AG08395 (cell line): Measurements from ENCODE around the gene RXRG.
A peak's percentile ranks its signal among the peaks of the same experiment; 100 is the strongest.

Source experiments
- DNase-seq: peaks from one replicate; pipeline ENCODE4 v3.0.0; 2012; ENCODE audit warnings: mixed read lengths, low spot score

RXRG gene

DNA sequence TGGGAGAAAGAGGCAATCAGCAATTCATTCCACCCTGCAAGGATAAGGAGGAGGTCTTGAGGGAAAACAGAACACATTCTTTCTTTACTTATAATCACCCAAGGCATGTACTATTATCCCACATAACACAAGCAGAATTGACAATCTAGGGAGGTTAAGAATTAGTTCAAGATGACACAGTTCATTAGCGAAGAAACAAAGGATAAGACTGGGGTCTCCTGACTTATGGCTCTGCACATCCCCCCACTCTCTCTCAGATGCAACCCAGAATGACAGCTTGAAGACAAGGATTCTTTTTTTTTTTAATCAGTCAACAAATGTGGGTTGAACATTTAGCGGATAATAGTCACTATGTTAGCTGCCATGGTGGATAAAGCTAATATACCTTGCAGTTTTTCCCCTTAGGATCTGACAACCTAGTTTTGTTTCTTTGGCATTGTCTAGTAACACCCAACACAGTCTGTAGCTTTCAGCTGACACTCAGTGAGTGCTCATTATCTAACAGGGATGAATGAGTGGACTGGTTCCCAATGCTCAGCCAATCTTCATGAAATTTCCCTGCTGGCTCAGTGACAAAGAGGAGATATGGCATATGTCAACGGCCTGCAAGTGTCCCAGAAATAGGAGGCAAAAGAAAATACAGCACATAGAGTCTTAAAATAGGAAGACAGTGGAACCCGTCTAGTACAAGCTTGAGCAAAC lies 35.1 kb downstream of the RXRG start:
- DNase-seq, result no peak

DNA sequence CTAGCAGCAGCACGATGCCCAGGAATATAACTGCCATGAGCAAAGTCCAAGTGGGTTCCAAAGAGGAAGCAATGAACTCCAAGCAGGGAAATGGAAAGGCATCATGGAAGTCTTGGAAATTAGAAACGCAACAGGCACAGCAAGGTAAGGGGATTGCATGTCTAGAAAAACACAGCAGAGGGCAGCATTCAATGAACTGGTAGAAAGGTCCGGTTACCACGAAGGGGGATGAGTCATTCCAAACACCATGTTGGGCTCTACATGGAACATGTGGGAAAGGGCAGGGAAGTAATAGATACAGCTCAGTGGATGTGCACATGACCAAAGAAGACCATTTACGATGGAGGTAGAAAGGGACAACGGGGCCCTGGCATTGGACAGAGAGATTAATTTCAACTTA lies 36.4 kb downstream of the RXRG start:
- peak; percentile 37 for DNase-seq

GRCh38 chr1:165407398-165407797 lies 37.5 kb downstream of the RXRG start:
- DNase-seq, result no peak

GRCh38 chr1:165403835-165404482 lies 41.0 kb downstream of the RXRG start:
- DNase-seq, result peak; percentile 14

- no peak for DNase-seq
Observed at GRCh38 chr1:165402517-165403111, 42.3 kb downstream of the RXRG start.

GRCh38 chr1:165397944-165398343 lies 47.0 kb downstream of the RXRG start:
- DNase-seq, result peak; percentile 92

- no peak for DNase-seq
Observed at GRCh38 chr1:165395901-165396300, 49.0 kb downstream of the RXRG start.

DNA sequence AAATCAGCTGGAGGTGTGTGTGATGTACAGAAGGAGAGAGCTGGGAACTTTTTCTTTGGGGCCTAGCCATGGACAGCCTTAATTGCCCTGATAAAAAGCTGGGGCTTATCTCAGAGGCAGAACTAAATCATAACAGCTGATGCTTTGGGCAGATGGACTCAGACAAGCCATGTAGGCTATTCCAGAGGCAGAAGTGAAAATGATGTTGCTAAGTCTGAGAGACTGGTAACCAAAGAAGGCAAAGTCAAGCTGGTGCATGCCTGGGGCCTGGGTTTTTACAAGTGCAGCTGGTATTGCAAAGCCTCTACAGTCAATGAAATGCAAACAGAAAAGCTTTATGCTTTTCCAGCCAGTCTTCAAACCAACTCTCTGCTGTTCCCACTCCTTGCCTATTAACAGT lies 49.4 kb downstream of the RXRG start:
- no peak for DNase-seq

DNA sequence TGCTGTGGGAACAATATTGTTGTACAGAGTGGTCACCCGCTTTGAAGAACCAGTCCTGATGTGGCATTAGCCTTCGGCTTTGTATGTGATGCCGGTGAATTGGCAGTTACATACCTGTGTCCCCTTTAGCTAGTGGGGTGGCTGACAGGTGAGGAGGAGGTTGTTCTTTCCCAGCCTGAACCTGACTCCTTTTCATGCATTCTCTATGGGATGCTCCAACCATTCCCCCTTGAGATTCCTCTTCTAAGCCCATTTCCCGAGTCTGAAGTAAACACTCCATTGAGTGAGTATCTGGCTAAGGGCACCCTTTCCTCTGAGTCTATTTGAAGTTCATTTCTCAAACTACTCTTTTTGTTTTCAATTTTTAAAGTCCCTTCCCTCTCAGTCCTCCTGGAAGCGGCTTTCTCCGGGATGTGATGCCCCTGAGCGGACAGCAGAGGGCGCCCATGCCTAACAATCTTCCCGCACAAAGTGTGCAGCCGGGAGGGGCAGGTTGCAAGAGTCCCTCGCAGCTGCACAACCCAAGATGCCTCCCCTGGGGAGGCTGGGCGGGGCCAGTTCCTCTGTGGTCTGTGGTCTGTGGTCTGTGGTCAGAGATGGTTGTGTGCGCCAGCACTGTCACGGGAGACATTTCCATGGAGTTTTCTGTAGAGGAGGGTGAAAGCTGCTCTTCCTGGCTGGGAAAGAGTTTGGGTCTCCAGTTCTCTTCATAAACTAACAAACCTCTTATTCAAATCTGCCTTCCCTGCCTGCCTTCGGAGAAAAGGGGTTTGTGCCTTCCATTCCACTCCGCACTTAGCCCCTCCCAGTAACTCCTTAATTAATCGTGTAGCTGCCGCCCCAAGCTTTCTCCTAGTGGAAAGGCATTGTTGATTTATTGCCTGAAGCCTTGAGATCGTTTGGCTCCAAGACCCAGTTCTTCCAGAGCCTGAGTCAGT lies 52.0 kb downstream of the RXRG start:
- peak; percentile 97 for DNase-seq

- no peak for DNase-seq
Observed at GRCh38 chr1:165389609-165390008, 55.3 kb downstream of the RXRG start.

- peak; percentile 29 for DNase-seq
Observed at GRCh38 chr1:165387961-165388360, 57.0 kb downstream of the RXRG start.

GRCh38 chr1:165387505-165387904 lies 57.4 kb downstream of the RXRG start:
- no peak for DNase-seq

GRCh38 chr1:165383599-165384405 lies 61.1 kb downstream of the RXRG start:
- DNase-seq, result peak; percentile 12

GRCh38 chr1:165383067-165383466 lies 61.9 kb downstream of the RXRG start:
- DNase-seq, result peak; percentile 94

DNA sequence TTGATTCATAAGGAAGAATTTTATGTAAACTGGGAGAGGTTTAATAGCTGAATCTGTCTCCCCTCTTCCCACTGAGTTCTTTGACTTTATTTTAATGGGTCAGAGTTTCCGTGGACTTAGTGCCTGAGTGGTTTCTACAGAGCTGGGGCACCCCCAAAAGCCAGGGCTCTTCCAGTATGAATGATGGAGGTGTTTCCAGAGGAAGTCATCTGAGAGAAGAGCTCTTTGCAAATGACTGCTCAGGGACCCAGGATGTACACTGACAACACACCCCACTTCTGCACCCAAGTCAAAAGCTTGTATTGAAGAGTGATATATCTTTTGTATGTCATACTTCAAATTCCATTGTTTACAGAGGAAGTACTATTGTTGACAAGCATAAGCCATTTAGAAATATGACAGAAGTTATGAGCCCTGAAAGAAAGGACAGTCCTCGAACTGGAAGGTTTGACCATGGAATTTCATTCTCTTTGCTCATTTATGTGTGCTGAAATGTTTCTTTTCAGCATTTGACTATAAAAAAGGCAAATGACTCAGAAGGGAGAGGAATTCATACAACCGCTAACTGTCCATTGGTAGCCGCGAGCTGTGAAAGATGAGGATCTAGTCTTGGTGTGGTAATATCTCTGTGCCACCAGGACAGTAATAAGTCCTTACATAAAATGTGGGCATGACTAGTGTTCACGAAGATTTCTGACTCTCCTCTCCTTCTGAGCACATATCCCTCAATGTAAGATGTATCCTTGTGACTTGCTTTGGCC lies 63.0 kb downstream of the RXRG start:
- DNase-seq, result peak; percentile 29

GRCh38 chr1:165376811-165377311 lies 68.1 kb downstream of the RXRG start:
- peak; percentile 40 for DNase-seq

DNA sequence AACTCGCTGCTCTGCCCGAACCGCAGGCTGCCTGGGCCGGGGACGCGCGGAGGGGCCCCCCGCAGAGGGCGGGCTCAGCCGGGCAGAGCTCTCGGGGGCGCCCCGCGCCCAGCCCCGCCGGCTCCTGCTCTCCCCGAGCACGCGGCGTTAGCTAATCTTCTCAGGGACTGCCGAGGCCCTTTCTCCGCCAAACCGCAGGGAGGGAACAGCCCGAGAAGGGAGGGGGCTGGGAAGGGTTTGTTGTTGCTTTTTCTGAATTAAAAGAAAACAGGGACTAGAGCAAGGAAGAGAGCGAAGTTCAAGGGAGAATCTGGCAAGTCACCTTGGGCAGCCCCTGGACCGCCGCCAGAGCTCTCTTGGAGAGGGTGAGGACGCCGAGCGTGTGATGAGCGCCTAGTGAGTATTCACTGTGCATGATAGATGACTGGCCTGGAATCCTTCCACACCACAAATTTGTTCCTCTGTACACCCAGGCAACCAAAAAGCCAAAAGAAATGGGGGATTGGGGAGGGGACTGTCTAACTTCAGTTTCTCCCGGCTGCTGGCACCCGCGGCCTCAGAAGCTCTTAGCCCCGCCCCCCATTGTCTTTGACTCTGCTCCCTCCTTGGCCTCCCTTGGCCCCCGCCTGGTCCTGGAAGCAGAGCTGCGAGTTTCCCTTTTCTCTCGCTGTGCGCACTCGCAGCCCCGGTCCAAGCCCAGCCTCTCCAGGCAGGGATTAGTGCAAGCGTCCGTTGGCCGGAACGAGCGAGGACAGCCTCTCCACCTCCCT lies 68.7 kb downstream of the RXRG start:
- DNase-seq, result peak; percentile 90

DNA sequence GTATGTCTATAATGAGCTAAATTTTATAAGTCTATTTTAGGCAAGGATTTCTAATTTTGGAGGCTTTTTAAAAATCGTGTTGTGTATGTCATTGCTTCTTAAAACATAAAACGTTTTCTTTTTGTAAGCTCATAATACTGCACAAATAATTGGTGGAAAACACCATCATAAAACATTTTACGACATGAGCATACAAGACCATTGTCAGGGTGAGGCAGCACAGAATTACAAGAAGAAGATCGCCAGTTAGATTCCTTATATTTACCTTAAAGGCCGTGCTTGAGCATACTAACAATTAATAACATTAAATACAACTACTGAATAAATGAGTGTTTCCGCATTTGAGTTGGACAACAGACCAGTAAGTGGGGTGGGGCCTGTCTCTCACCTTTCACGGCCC lies 69.3 kb downstream of the RXRG start:
- DNase-seq, result no peak

DNA sequence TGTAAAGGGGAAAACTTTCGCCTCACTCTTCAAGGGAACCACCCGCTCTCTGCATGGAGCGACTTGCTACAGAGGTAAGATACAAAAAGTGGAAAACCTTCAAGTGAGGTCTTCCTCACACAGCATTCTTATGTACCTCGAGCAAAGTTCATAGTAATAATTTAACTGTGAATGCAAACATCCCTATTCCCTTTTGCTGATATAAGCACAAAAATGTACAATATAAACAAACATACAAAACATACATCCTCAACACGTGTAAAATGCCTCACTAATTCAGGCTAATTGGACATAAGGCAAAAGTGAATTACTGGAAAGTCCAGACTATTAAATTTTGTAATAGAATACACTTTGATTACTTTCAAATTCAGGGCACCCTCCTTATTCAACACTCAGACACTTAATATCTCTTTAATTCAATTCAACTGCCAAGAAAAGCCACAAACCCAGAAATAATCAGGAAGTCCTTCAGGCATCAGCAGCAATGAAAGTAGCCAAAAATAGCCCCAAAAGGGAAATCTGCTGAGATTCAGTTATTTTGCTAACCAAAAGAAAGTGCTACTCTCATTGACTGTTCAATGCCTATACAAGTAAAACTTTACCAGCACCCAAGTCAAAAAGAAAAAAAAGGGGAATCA lies 73.2 kb downstream of the RXRG start:
- no peak for DNase-seq
